ENCODE measurements around the gene NCL.
"Not testable (repeated sequence)": the region's sequence is repeated elsewhere in the genome, so short reads cannot be mapped to it uniquely, and the experiment has no call there.

The NCL gene

GRCh38 chr2:231469583-231469950, 5.3 kb upstream of the NCL start:
- no peak overlapping the region for H3K4me3 ChIP-seq (ENCODE audit: low read length)
- no peak for TF ChIP-seq CTCF (IDR thresholded peaks at IDR 0.05; ENCODE audit: insufficient read depth, low read depth, low read length, missing control alignments)
- DNase-seq (ENCODE audit: low read depth) = no peak

GRCh38 chr2:231467613-231468530, 3.6 kb upstream of the NCL start:
- no peak for TF ChIP-seq CTCF (IDR thresholded peaks at IDR 0.05; ENCODE audit: insufficient read depth, low read depth, low read length, missing control alignments)
- no peak for DNase-seq (ENCODE audit: low read depth)
- no peak overlapping the region for H3K4me3 ChIP-seq (ENCODE audit: low read length)

- TF ChIP-seq CTCF (IDR thresholded peaks at IDR 0.05; ENCODE audit: insufficient read depth, low read depth, low read length, missing control alignments) = no peak
- no peak overlapping the region for H3K4me3 ChIP-seq (ENCODE audit: low read length)
- DNase-seq (ENCODE audit: low read depth) = no peak
These were observed 2.8 kb upstream of the NCL start for GRCh38 chr2:231467016-231467545.

- peak overlapping the region; percentile 95 for H3K4me3 ChIP-seq (ENCODE audit: low read length)
- DNase-seq (ENCODE audit: low read depth) = peak; percentile 12
- TF ChIP-seq CTCF (IDR thresholded peaks at IDR 0.05; ENCODE audit: insufficient read depth, low read depth, low read length, missing control alignments) = no peak
These were observed 574 bp upstream of the NCL start for GRCh38 chr2:231464576-231465540.

GRCh38 chr2:231462729-231463465, 1.4 kb downstream of the NCL start:
- no peak for DNase-seq (ENCODE audit: low read depth)
- TF ChIP-seq CTCF (IDR thresholded peaks at IDR 0.05; ENCODE audit: insufficient read depth, low read depth, low read length, missing control alignments) = no peak
- H3K4me3 ChIP-seq (ENCODE audit: low read length) = peak overlapping the region; percentile 95

- no peak for TF ChIP-seq CTCF (IDR thresholded peaks at IDR 0.05; ENCODE audit: insufficient read depth, low read depth, low read length, missing control alignments)
- H3K4me3 ChIP-seq (ENCODE audit: low read length) = no peak overlapping the region
- DNase-seq (ENCODE audit: low read depth) = no peak
These were observed 2.7 kb downstream of the NCL start for GRCh38 chr2:231461516-231461971.

GRCh38 chr2:231460841-231461240, 3.4 kb downstream of the NCL start:
- not testable (repeated sequence) for H3K4me3 ChIP-seq (ENCODE audit: low read length); DNase-seq (ENCODE audit: low read depth)
